ENCODE results near the gene WNT9A. TPM values are rescaled to one million over a fixed set of nuclear protein-coding genes. Genes with fewer than 3 reads are reported as not detected.

The WNT9A gene
- total and polyA plus RNA-seq, 2 of the 4 experiments (the other 2 are of a cell fraction), result 0.18 to 0.36 TPM

- Histone ChIP-seq H4K20me1 (ENCODE audit: insufficient read depth, low read length) (no peaks in the 10 kb centered on the region), H3K36me3 (ENCODE audit: control insufficient read depth, insufficient read depth, low read length) (no peaks in the 10 kb centered on the region), H3K27me3 (ENCODE audit: control insufficient read depth, insufficient read depth, low read length) (no peaks in the 10 kb centered on the region; the same call in 1 of the 2 replicates), H3K4me2 (ENCODE audit: low read depth, low read length) (no peak overlapping the region), H3K4me3 (ENCODE audit: insufficient read depth, low read depth, low read length) (no peak overlapping the region), H3K23ac (ENCODE audit: low read depth, low read length) (no peak overlapping the region), H3K79me1 (ENCODE audit: low read depth in 1 of 2, low read length in 2 of 2) (no peaks in the 10 kb centered on the region), H3K9ac (ENCODE audit: low read depth, low read length) (no peak overlapping the region), H4K91ac (ENCODE audit: insufficient read depth, low read depth, low read length) (no peak overlapping the region), H3K4me1 (ENCODE audit: control insufficient read depth, insufficient read depth, low read length) (no peaks in the 10 kb centered on the region; the same call in 1 of the 2 replicates), H3K9me1 (ENCODE audit: insufficient read depth, low read length) (no peaks in the 10 kb centered on the region), H2BK5ac (ENCODE audit: low read depth, low read length, poor library complexity, severe bottlenecking) (no peak overlapping the region), H4K5ac (ENCODE audit: low read depth, low read length) (no peak overlapping the region), H2BK15ac (ENCODE audit: low read depth, low read length) (no peak overlapping the region), H3K4ac (ENCODE audit: low read depth, low read length) (no peak overlapping the region), H3K27ac (ENCODE audit: insufficient read depth, low read length) (no peak overlapping the region), H3K9me3 (ENCODE audit: control insufficient read depth, insufficient read depth, low read length) (peaks cover 5% of the 10 kb centered on the region; the same call in 1 of the 2 replicates), H3K56ac (ENCODE audit: extremely low read depth, insufficient read depth, low read length) (no peak overlapping the region), H2BK120ac (ENCODE audit: low read depth, low read length) (no peak overlapping the region), H2AK9ac (replicated peaks; ENCODE audit: low read depth, low read length, poor library complexity) (no peak overlapping the region), H4K8ac (ENCODE audit: low read depth in 2 of 2, low read length in 2 of 2) (no peak overlapping the region), H3K18ac (ENCODE audit: low read depth, low read length) (no peak overlapping the region), H2AFZ (replicated peaks; ENCODE audit: low read length, poor library complexity) (no peak overlapping the region), H2BK20ac (ENCODE audit: low read depth, low read length) (no peak overlapping the region), H2AK5ac (ENCODE audit: low read depth, low read length) (no peak overlapping the region), H3K14ac (replicated peaks; ENCODE audit: low read depth, low read length) (no peak overlapping the region)
- POLR2A ChIA-PET (ENCODE audit: unreplicated experiment), result no interaction called here
- in situ Hi-C loops (cut with MboI; ENCODE audit: low sequenced_read_pairs) (loop anchor here (25.0 kb wide), 1 partner anchor 454 kb away; no protein-coding TSS in a partner anchor), intact Hi-C loops (cut with micrococcal nuclease) (loop anchor here (10.0 kb wide), 1 partner anchor 396 kb away; no protein-coding TSS in a partner anchor), dilution Hi-C loops (cut with HindIII; ENCODE audit: low sequenced_read_pairs, unreplicated experiment) (no loop called here)
- TF ChIP-seq RFX5 (IDR thresholded peaks at IDR 0.05; ENCODE audit: low read depth, low read length) (no peak), POLR2A (IDR thresholded peaks at IDR 0.05; ENCODE audit: low read depth, low read length) (no peak), CHD1 (IDR thresholded peaks at IDR 0.05; ENCODE audit: low read depth, low read length) (no peak), RAD21 (IDR thresholded peaks at IDR 0.05; ENCODE audit: low read length) (no peak), RCOR1 (IDR thresholded peaks at IDR 0.05; ENCODE audit: insufficient replicate concordance, low read length) (no peak), MXI1 (IDR thresholded peaks at IDR 0.05; ENCODE audit: borderline replicate concordance, low read depth, low read length) (no peak), NFE2L2 (IDR thresholded peaks at IDR 0.05; ENCODE audit: low read depth, low read length) (no peak), CEBPB (IDR thresholded peaks at IDR 0.05; ENCODE audit: low read depth, low read length) (no peak), FOS (IDR thresholded peaks at IDR 0.05; ENCODE audit: low read depth, low read length) (no peak), MAFK (IDR thresholded peaks at IDR 0.05; ENCODE audit: low read depth, low read length) (no peak), ELK1 (IDR thresholded peaks at IDR 0.05; ENCODE audit: borderline replicate concordance, low read depth, low read length) (no peak), USF2 (IDR thresholded peaks at IDR 0.05; ENCODE audit: low read depth, low read length) (no peak), SMC3 (IDR thresholded peaks at IDR 0.05; ENCODE audit: low read depth, low read length) (no peak), MAZ (IDR thresholded peaks at IDR 0.05; ENCODE audit: borderline replicate concordance, low read depth, low read length) (no peak), BHLHE40 (IDR thresholded peaks at IDR 0.05; ENCODE audit: low read depth, low read length) (no peak)
- BruUV-seq (replicated peaks), result no TSS peak
- ATAC-seq (ENCODE audit: low read depth) (no peak), DNase-seq (no peak)
- CTCF ChIA-PET, result no interaction called here
- 86% methylated on average over 9 of the region's 17 CpGs; no CpG with 5 or more reads in 1 of the 2 experiments for WGBS, 2 experiments (ENCODE audit: extremely low coverage in 2 of 2, insufficient read length in 1 of 2)
Observed at GRCh38 chr1:227940791-227941241, 6.9 kb downstream of the WNT9A start.
